GM18520 (cell line): ENCODE data around the gene C5orf63.
"Not testable (repeated sequence)": the region's sequence is repeated elsewhere in the genome, so short reads cannot be mapped to it uniquely, and the experiment has no call there.

Source experiments
- ATAC-seq: cut with Tn5 transposase; IDR thresholded peaks from one replicate; pipeline ENCODE4 v1.9.1; 2021; ENCODE audit not compliant: unreplicated experiment

Gene C5orf63

DNA sequence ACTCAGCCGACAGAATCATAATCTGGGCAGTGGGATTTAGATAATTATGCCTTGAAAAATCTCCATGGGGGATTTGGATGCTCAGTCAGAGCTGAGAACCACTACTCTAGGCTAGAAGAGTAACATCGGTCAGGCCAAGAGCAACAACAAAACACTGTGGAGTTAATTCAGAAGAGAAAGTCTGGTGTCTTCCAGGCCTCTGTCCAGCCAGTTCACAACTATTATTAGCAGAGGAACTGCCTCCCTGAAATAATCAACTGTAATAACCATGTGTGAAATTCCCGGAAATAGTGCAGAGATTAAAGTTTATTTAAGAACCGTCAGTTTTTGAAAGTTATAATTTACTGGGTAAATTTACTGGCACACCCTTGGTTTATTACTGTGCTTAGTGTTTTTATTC lies 34.8 kb downstream of the C5orf63 start:
- ATAC-seq: no peak

- ATAC-seq: no peak
Measured at GRCh38 chr5:127031863-127032232, 41.5 kb downstream of the C5orf63 start.

- ATAC-seq: no peak
Measured at GRCh38 chr5:127031147-127031862, 42.0 kb downstream of the C5orf63 start.

- ATAC-seq: peak; percentile 96
Measured at GRCh38 chr5:127030259-127031146, 42.8 kb downstream of the C5orf63 start, which contains the start of gene MARCHF3. TSS of gene MARCHF3 (minus strand) at chr5:127030558. CDS start at chr5:126918171, 112,387 bp downstream.

DNA sequence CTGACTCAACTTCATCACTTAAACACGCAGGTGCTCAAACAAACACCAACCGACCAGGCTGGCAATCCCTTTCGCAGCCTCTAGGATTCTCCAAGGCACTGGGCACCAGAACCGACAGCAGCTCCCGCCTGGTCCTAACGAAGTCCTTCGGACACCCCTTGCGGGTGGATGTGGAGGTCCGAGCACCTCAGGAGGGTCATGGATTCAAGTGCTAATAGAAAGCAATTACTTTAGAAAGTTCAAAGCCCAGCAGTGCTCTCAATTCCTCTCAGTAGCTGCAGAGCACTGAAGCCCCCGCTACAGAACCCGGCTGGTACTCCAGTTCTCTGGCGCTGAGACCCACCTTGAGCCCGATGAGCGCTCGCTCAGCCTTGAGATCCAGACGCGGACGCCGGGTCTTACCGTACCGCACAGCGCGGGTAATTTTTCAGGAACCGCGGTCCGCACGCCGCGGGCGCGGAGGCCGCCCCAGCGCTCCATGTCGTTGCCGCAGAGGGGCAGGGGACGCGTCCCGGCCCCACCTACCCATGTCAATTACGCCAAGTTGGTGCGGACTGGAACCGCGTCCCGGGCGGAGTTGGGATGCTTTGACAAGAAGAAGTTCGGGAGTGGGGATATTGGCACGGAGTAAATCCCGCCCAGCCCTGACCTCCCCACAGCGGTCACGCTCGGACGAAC lies 43.6 kb downstream of the C5orf63 start:
- no peak for ATAC-seq

DNA sequence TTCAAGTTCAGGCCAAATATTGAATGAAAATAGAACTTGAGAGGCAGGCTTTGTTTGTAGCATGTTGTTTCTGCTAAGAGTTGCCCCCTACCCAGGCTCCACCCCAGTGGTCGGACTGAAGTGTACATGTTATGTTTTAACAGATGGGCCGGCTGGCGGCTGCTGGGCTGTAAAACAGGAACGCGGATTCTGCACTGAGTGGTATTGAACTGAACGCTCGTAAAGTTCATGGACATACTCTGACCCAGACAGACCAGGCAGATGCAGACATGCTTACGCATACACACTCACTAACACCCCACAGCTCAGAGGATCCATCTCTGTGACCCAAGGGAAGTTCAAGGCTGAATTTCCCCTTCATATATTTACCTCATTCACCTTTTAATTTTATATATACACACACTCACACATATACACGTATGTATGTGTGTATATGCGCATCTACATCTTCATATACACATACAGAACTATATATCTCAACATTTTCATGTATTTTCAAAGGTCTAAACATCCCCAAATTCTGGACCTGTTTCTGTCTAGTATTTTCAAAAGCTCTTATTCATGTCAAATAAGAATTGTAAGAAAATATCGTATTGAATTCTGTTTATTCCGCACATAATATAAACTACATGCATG lies 44.4 kb downstream of the C5orf63 start:
- no peak for ATAC-seq

DNA sequence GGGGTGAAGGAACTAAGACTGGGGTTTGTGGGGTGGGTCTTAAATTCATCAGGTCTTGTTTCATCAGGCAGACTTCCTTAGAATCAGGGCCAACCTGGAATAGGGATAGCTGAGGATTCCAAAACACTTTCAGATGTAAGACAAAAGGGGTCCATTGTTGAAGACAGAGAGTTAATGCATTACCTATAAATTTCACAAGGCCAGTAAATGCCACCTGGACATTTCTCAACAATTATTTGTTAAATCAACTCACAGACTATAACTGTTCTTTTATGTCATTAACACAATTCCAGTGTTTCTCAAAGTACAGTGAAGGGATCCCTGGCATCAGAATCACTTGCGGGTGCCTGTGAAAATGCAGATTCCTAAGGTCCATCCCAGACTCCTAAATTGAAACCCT lies 45.8 kb downstream of the C5orf63 start:
- no peak for ATAC-seq

- no peak for ATAC-seq
Measured at GRCh38 chr5:127026166-127026565, 47.1 kb downstream of the C5orf63 start.

DNA sequence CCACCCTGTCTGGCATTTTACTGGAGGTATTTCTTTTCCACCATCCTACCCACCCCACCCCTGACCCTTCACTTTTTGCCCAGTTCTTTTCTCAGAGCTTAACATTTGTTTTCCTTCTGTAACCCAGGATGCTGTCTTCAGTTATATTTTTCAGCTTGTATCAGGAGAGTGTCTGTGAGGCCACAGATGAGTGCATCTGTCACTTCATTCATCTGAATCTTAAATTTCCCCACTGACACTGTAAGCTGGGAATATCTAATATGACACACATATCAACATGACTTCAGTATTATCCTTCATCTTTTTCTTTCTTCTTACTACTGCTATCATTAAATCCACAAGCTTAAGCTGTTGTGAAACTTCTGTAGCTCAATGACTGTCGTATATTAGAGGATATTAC lies 47.8 kb downstream of the C5orf63 start:
- no peak for ATAC-seq

DNA sequence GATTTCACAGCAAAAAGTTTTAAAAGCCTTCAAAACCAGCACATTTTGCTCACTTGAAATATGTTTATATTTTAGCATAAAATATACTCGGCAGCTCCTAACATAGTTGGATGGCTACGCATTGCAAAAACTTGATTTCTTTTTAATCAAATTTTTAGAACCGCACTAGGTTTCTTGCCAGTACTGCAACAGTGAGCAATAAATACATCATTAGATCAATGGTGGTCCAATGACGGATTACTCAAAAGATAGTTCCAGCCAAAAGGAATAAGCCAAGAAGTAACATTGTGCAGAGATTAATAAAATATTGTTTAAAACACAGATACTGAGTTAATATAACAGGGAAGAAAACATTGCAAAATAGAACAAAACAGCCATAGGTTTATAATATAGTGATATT lies 48.5 kb downstream of the C5orf63 start:
- no peak for ATAC-seq

DNA sequence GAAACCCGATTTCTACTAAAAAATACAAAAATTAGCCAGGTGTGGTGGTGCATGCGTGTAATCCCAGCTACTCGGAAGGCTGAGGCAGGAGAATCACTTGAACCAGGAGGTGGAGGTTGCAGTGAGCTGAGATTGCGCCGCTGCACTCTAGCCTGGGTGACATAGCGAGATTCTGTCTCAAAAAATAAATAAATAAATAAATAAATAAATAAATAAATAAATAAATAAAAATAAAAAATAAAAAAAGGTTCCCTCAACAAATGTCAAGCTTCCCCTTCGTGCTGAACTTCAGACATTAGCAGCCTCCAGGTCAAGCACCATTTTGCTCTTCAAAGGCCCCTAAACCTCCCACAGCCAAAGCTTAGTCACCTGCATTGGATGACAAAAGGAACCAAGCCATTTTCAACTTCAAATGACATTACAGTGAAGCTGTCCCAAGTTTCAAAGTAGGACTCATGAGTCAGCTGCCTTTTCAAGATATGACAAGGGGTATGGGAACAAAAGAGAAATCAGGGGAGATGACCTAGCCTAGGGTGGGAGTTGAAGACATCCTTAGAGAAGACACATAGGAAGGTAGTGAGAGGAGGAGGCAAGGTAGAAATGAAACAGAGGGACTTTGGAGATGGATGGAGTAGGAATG lies 49.6 kb downstream of the C5orf63 start:
- ATAC-seq: not testable (repeated sequence)

- no peak for ATAC-seq
Measured at GRCh38 chr5:127022846-127023245, 50.5 kb downstream of the C5orf63 start.

- ATAC-seq: no peak
Measured at GRCh38 chr5:127019928-127020327, 53.4 kb downstream of the C5orf63 start.

- not testable (repeated sequence) for ATAC-seq
Measured at GRCh38 chr5:127016722-127017121, 56.6 kb downstream of the C5orf63 start.

DNA sequence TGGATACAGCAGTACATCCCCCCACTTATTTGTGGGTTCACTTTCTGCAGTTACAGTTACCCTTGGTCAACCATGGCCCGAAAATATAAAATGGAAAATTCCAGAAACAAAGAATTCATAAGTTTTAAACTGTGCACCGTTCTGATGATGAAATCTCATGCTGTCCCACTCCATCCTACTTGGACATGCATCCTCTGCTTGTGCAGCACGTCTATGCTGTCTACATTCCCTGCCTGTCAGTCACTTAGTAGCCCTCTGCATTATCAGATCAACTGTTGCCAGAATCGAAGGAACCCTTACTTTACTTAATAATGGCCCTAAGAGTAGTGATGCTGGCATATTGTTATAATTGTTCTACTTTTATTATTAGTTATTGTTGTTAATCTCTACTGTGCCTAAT lies 57.6 kb downstream of the C5orf63 start:
- ATAC-seq: no peak

GRCh38 chr5:127014573-127014972 lies 58.7 kb downstream of the C5orf63 start:
- ATAC-seq: no peak

GRCh38 chr5:127013407-127013806 lies 59.9 kb downstream of the C5orf63 start:
- ATAC-seq: no peak

DNA sequence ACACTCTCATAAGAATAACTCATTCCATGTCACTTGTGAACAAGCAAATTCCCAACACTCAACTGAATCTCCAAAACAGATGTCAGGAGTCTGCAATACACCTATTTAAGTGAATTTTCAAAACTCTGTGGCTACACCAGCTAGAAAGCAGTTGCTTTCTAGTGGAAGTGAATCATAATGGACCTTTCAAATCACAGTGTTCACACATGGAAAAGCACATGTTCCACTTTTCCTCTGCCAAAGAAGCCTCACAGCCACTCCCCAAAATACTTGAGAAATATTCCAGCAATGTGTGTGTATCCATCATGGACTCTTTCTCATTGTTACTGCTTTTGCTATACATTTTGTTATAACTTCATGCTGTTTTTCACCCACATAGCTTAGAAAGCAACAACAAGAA lies 60.4 kb downstream of the C5orf63 start:
- no peak for ATAC-seq

DNA sequence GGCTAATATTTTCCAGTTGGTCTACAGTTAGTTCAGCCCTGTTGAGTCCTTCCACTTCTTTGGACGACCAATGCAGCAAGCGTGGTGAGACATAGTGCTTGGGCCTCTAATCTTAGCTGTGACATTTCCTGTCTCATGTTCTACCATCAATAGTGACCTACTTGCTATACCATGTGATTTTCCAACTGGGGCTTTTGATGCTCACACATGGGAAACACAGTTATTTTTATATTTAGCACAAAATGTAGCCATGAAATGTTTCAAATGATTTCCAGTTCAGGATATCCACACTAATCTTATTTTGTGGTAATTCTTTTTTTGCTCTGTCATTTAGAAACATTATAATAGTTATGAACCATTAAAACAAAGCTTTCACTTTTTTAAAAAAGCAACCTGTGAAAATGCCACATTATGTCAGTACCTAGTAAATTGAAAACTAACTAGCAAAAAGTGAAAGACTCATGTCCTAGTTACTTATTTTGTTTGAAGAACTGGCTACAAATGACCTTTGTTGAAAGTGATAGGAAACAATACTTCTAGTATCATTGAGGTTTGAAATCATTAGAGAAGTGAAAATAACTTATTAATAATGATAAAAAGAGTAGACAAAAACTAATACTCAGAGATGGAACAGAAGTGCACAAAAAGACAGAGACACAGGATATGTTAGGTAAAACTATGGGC lies 61.2 kb downstream of the C5orf63 start:
- ATAC-seq: peak; percentile 77

DNA sequence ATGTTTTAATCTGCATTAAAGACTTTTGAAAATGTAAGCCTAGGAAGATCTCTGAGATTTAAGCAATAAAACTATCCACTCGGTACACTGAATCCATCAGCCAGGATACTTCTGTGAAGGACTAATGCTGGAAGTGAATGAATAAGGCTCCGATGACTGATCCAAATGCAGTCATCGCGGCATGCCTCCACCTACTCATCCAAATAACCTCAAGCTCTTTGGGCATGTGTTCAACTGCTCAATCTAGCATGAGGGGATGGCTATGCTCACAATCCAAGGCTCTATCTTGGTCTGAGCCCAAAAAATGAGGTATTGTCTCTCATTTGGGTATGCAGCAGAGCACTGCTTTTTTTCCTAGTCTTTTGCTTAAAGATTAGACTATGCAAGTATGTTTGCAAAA lies 62.1 kb downstream of the C5orf63 start:
- no peak for ATAC-seq
